Measurements from ENCODE around the gene NRXN3.

DNA sequence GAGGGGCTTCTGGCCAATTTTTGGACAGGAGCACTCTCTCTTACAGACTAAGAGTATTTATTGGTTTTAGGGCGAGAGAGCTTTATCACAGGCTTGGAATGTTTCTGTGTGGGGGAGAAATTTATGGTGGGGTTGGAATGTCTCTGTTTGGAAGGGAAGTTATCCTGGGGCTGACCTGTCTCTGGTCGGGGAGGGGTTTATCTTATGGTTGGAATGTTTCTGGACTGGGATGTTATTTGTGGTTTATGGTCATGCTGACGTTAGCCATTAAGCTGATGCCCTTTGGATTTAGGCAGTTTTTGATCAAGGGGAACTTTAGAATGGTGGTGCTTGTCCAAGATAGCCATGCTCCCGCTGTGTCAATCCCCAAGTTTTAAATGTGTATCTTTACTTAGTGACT is 1426.4 kb downstream of the NRXN3 start:
- TF ChIP-seq, protein P1, sequence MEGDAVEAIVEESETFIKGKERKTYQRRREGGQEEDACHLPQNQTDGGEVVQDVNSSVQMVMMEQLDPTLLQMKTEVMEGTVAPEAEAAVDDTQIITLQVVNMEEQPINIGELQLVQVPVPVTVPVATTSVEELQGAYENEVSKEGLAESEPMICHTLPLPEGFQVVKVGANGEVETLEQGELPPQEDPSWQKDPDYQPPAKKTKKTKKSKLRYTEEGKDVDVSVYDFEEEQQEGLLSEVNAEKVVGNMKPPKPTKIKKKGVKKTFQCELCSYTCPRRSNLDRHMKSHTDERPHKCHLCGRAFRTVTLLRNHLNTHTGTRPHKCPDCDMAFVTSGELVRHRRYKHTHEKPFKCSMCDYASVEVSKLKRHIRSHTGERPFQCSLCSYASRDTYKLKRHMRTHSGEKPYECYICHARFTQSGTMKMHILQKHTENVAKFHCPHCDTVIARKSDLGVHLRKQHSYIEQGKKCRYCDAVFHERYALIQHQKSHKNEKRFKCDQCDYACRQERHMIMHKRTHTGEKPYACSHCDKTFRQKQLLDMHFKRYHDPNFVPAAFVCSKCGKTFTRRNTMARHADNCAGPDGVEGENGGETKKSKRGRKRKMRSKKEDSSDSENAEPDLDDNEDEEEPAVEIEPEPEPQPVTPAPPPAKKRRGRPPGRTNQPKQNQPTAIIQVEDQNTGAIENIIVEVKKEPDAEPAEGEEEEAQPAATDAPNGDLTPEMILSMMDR (optimal IDR thresholded peaks at IDR 0.05 in 1 of 3, IDR thresholded peaks at IDR 0.05 in 1 of 3, conservative IDR thresholded peaks at IDR 0.05 in 1 of 3; ENCODE audit: extremely low read depth in 1 of 3, insufficient read depth in 2 of 3, low read length in 3 of 3), result no peak
- TF ChIP-seq EZH2 (IDR thresholded peaks at IDR 0.05; ENCODE audit: low read length), result no peak
